Measurements from ENCODE around the gene ZNF839. TPM values are rescaled to one million over a fixed set of nuclear protein-coding genes. Genes with fewer than 3 reads are reported as not detected.
A peak's percentile ranks its signal among the peaks of the same experiment; 100 is the strongest.

Gene ZNF839
- total and polyA plus RNA-seq, 12 donors, result 3.8 to 13.4 (median 8.4) TPM

- no peak for ATAC-seq
These were observed 40.8 kb downstream of the ZNF839 start for GRCh38 chr14:102360388-102360787.

GRCh38 chr14:102362084-102362483 is 42.5 kb downstream of the ZNF839 start:
- TF ChIP-seq, protein P1, sequence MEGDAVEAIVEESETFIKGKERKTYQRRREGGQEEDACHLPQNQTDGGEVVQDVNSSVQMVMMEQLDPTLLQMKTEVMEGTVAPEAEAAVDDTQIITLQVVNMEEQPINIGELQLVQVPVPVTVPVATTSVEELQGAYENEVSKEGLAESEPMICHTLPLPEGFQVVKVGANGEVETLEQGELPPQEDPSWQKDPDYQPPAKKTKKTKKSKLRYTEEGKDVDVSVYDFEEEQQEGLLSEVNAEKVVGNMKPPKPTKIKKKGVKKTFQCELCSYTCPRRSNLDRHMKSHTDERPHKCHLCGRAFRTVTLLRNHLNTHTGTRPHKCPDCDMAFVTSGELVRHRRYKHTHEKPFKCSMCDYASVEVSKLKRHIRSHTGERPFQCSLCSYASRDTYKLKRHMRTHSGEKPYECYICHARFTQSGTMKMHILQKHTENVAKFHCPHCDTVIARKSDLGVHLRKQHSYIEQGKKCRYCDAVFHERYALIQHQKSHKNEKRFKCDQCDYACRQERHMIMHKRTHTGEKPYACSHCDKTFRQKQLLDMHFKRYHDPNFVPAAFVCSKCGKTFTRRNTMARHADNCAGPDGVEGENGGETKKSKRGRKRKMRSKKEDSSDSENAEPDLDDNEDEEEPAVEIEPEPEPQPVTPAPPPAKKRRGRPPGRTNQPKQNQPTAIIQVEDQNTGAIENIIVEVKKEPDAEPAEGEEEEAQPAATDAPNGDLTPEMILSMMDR (IDR thresholded peaks at IDR 0.05), result no peak
- peaks cover 0 to 36% (median 25%) of the 10 kb centered on the region in 9 donors for H3K36me3 ChIP-seq
- ATAC-seq, result peak in 4 of 8 donors; percentile 4 to 19 (median 6)
- peaks cover 0 to 37% (median 25%) of the 10 kb centered on the region in 9 donors for H3K4me1 ChIP-seq
- H3K27ac ChIP-seq, result peak overlapping the region; percentile 68 to 96 (median 94)
- no peak for DNase-seq
- H3K27me3 ChIP-seq, result no peaks in the 10 kb centered on the region
- H3K4me3 ChIP-seq, result peak overlapping the region; percentile 64 to 95 (median 86)
- intact Hi-C loops (cut with DNase I), result loop anchor here in 2 of 10 donors (5.0 kb wide), 2 partner anchors 45 to 155 kb away; partner anchors contain the start of gene ZNF839 (in 1 of the 2)
- WGBS, 2 donors, result 21 to 24% methylated on average over 4 of the region's 4 CpGs
- H3K9me3 ChIP-seq, result no peaks in the 10 kb centered on the region

More at GRCh38 chr14:102360388-102360787, 40.8 kb downstream of the ZNF839 start:
- 95 to 98% methylated on average over 3 of the region's 3 CpGs for WGBS, 2 donors
- peaks cover 0 to 31% (median 25%) of the 10 kb centered on the region in 9 donors for H3K4me1 ChIP-seq
- H3K36me3 ChIP-seq, result peaks cover 0 to 53% (median 42%) of the 10 kb centered on the region in 9 donors
- no peak overlapping the region for H3K27ac ChIP-seq
- TF ChIP-seq, protein P1 (IDR thresholded peaks at IDR 0.05), result no peak
- no peaks in the 10 kb centered on the region for H3K27me3 ChIP-seq
- DNase-seq, result no peak
- intact Hi-C loops (cut with DNase I), result loop anchor here in 2 of 10 donors (5.0 kb wide), 2 partner anchors 43 to 157 kb away; partner anchors contain the start of gene ZNF839 (in 1 of the 2)
- H3K4me3 ChIP-seq, result no peak overlapping the region
- H3K9me3 ChIP-seq, result no peaks in the 10 kb centered on the region

- DNase-seq (peak; percentile 98 to 99), ATAC-seq (peak; percentile 98 to 100 (median 99))
- Histone ChIP-seq H3K27ac (peak within 1 kb of the TSS; percentile 68 to 96 (median 94)), H3K4me1 (peaks cover 0 to 41% (median 25%) of the 10 kb centered on the region in 9 donors), H3K9me3 (no peaks in the 10 kb centered on the region), H3K4me3 (peak within 1 kb of the TSS; percentile 64 to 95 (median 86)), H3K36me3 (peaks cover 0 to 30% (median 20%) of the 10 kb centered on the region in 9 donors), H3K27me3 (no peaks in the 10 kb centered on the region)
- 0 to 1% methylated on average over 49 to 57 of the region's 58 CpGs for WGBS, 2 donors
- intact Hi-C loops (cut with DNase I), result loop anchor here in 2 of 10 donors (5.0 kb wide), 2 partner anchors 45 to 155 kb away; partner anchors contain the start of gene ZNF839 (in 1 of the 2)
- TF ChIP-seq, protein P1 (IDR thresholded peaks at IDR 0.05), result no peak
These were observed 43.1 kb downstream of the ZNF839 start, which contains the start of the genes CINP and TECPR2 for GRCh38 chr14:102362545-102363181. TSS of gene CINP (minus strand) at chr14:102362890. CDS start at chr14:102362851, 39 bp downstream. TSS of gene TECPR2 (plus strand) at chr14:102362941. CDS start at chr14:102376722, 13,781 bp downstream.

DNA sequence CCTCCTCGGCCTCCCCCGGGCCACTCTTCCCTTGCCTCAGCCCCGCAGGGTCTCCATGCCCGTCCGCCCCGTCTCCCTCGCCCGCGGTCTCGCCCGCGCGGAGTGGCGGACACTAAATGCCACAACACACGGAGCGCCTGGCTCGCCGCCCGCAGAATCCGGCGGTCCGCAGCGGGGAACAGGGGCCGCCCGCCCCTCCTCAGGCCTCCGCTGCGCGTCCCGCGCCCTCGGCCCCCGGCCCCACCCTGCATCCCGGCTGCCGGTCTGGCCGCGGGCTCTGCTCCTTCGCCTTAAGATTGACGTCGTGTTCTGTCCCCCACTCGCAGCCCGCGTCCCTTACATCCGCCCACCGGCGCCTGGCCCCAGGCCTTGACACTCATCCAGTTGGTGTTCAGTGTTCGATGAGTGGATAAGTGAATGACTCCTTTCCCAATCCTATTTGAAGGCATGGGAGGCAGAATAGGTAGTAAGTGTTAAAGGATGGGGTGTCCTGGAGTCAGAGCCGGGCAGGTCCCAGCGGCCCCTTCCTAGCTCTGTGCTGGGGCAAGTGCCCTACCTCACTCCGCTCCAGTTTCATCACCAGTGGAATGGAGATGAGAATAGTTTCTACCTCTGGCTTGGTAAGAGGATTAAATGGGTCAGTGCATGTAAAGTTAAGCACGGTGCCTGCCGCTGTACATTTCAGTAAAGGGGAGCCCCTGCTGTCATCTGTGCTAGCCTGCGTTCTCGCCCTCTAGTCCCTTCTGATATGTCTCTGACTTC is 43.8 kb downstream of the ZNF839 start:
- Histone ChIP-seq H3K27ac (peak overlapping the region; percentile 68 to 96 (median 94)), H3K9me3 (no peaks in the 10 kb centered on the region), H3K4me3 (peak overlapping the region; percentile 64 to 95 (median 86)), H3K36me3 (peaks cover 0 to 23% (median 13%) of the 10 kb centered on the region in 9 donors), H3K27me3 (no peaks in the 10 kb centered on the region), H3K4me1 (peaks cover 0 to 46% (median 26%) of the 10 kb centered on the region in 9 donors)
- ATAC-seq (peak; percentile 25 to 65 (median 45)), DNase-seq (peak in 1 of 2 donors; percentile 39)
- TF ChIP-seq, protein P1 (IDR thresholded peaks at IDR 0.05), result no peak
- 3% methylated on average over 35 to 53 of the region's 53 CpGs for WGBS, 2 donors
- intact Hi-C loops (cut with DNase I), result loop anchor here in 2 of 10 donors (5.0 kb wide), 2 partner anchors 46 to 154 kb away; partner anchors contain the start of gene ZNF839 (in 1 of the 2)

All from heart right ventricle (tissue), 16 donors.